Gastroesophageal sphincter (tissue), 4 donors: ENCODE results near the gene SETX. TPM values are rescaled to one million over a fixed set of nuclear protein-coding genes. Genes with fewer than 3 reads are reported as not detected.

Source experiments
- ATAC-seq: fragments of 150-250 bp; one replicate; pipeline ENCODE4 v1.9.1; 2016; ENCODE audit warnings: mild to moderate bottlenecking, moderate library complexity
- H3K27ac ChIP-seq, 4 donors: fragments of 200-600 bp; sonication (generic) in 3 of 4; 1 replicate in 3 of 4; 2 replicates in 1 of 4; pipeline ENCODE4 v1.5.1; 2016 to 2019
- H3K27me3 ChIP-seq: fragments of 200-600 bp; sonication (generic); one replicate; pipeline ENCODE4 v1.5.1; 2019
- H3K36me3 ChIP-seq, 2 donors: fragments of 200-600 bp; sonication (generic); one replicate each; pipeline ENCODE4 v1.5.1; 2019; ENCODE audit warnings: control low read depth in 1 of 2
- H3K4me1 ChIP-seq, 3 donors: fragments of 200-600 bp; sonication (generic); 1 replicate in 2 of 3; 2 replicates in 1 of 3; pipeline ENCODE4 v1.5.1; 2016 to 2019; ENCODE audit warnings: control low read depth in 2 of 3
- H3K4me3 ChIP-seq, 2 donors: fragments of 200-600 bp; sonication (generic); one replicate each; pipeline ENCODE4 v1.5.1; 2019; ENCODE audit warnings: mild to moderate bottlenecking in 1 of 2, moderate library complexity in 1 of 2
- H3K9me3 ChIP-seq, 3 donors: fragments of 200-600 bp; sonication (generic); one replicate each; pipeline ENCODE4 v1.5.1; 2017 to 2019; ENCODE audit warnings: control low read depth in 2 of 3
- EP300 ChIP-seq: sonication (generic); formaldehyde crosslinking; IDR thresholded peaks from one replicate; pipeline ENCODE4 v1.6.1; 2017; ENCODE audit warnings: antibody characterized with exemption, mild to moderate bottlenecking
- POLR2A ChIP-seq, 2 donors: fragments of 450-650 bp; IDR thresholded peaks; one replicate each; pipeline ENCODE4 v1.6.1; 2017; ENCODE audit warnings: antibody characterized with exemption in 2 of 2, mild to moderate bottlenecking in 2 of 2, moderate library complexity in 1 of 2
- POLR2AphosphoS5 ChIP-seq: sonication (generic); formaldehyde crosslinking; IDR thresholded peaks from one replicate; pipeline ENCODE4 v1.6.1; 2017; ENCODE audit warnings: antibody characterized with exemption
- WGBS, 2 donors: methylation state at CpG; one replicate each; pipeline ENCODE4 v1.1.5; 2018; ENCODE audit warnings: low coverage in 1 of 2; 5-methylcytosine and 5-hydroxymethylcytosine counted together
- total RNA-seq, 4 donors: library from RNA; depleted of rRNA; stranded (reverse); fragments of >200 nt; gene quantifications; one replicate each; pipeline ENCODE4 v1.1.0, GENCODE V29; 2016
- TF ChIP-seq, protein P1 (sequence below), 4 experiments: fragments of 200-600 bp in 2 of 4; fragments of 450-650 bp in 2 of 4; sonication (generic) in 1 of 4; IDR thresholded peaks; one replicate each; pipeline ENCODE4 v1.5.1; 2017 to 2019; ENCODE audit warnings: antibody characterized with exemption in 4 of 4, mild to moderate bottlenecking in 2 of 4, moderate library complexity in 2 of 4

The SETX gene
- total RNA-seq, 4 donors from 2014 or later = 45.7 to 67.1 (median 53.5) TPM

- Histone ChIP-seq H3K4me3 (no peak overlapping the region), H3K4me1 (peaks cover 0 to 13% (median 3%) of the 10 kb centered on the region in 3 donors), H3K27ac (no peak overlapping the region), H3K36me3 (no peaks in the 10 kb centered on the region), H3K9me3 (no peaks in the 10 kb centered on the region), H3K27me3 (no peaks in the 10 kb centered on the region)
- ATAC-seq = no peak
- TF ChIP-seq EP300 (no peak), POLR2AphosphoS5 (no peak), POLR2A (IDR thresholded peaks at IDR 0.05) (no peak)
- TF ChIP-seq, protein P1, sequence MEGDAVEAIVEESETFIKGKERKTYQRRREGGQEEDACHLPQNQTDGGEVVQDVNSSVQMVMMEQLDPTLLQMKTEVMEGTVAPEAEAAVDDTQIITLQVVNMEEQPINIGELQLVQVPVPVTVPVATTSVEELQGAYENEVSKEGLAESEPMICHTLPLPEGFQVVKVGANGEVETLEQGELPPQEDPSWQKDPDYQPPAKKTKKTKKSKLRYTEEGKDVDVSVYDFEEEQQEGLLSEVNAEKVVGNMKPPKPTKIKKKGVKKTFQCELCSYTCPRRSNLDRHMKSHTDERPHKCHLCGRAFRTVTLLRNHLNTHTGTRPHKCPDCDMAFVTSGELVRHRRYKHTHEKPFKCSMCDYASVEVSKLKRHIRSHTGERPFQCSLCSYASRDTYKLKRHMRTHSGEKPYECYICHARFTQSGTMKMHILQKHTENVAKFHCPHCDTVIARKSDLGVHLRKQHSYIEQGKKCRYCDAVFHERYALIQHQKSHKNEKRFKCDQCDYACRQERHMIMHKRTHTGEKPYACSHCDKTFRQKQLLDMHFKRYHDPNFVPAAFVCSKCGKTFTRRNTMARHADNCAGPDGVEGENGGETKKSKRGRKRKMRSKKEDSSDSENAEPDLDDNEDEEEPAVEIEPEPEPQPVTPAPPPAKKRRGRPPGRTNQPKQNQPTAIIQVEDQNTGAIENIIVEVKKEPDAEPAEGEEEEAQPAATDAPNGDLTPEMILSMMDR (IDR thresholded peaks at IDR 0.05) = no peak
- WGBS, 2 donors = 100% methylated on average over 2 of the region's 7 CpGs; no CpG with 5 or more reads in 1 of the 2 donors
Observed at GRCh38 chr9:132211570-132211969, 143.2 kb downstream of the SETX start.

Other genes starting within 250 kb of the SETX start
- 1 to 10 TPM in 3 of 4 donors, under 1 TPM in 1; 0.81 to 1.6 (median 1.3) TPM for gene NTNG2, start 192.9 kb downstream of the SETX start, total RNA-seq
- 10 to 100 TPM; 14.5 to 19.7 (median 16.1) TPM for gene TTF1, start 51.9 kb upstream of the SETX start, total RNA-seq
- gene CFAP77, start 55.2 kb upstream of the SETX start, total RNA-seq = not detected
- gene BARHL1, start 227.6 kb upstream of the SETX start, total RNA-seq = not detected